SK-N-SH (cell line): ENCODE measurements around the gene TFAP2A. TPM values are rescaled to one million over a fixed set of nuclear protein-coding genes. Genes with fewer than 3 reads are reported as not detected.

Source experiments
- CTCF ChIA-PET: fragments of 300-600, 350-600 bp; formaldehyde crosslinking; extraction: SDS; loops from one replicate; lab custom pipeline; 2021; lab: Yijun Ruan, JAX
- POLR2A ChIA-PET: fragments of 350-600 bp; sonication (Branson Sonifier 250); formaldehyde crosslinking; extraction: SDS; loops from one replicate; lab custom pipeline; 2020; ENCODE audit warnings: antibody characterized with exemption, inconsistent platforms; lab: Yijun Ruan, JAX
- DNase-seq: peaks from one replicate; pipeline ENCODE4 v3.0.0; 2012
- H2AFZ ChIP-seq: fragments of 200-600 bp; sonication (generic); 2 replicates; pipeline ENCODE4 v1.8.1; 2016; ENCODE audit warnings: antibody characterized with exemption, mild to moderate bottlenecking, low read depth
- H3F3A ChIP-seq: fragments of 200-600 bp; sonication (generic); replicated peaks from 2 replicates; pipeline ENCODE3; 2016; ENCODE audit warnings: antibody characterized with exemption, mild to moderate bottlenecking; ENCODE audit not compliant: insufficient read depth
- H3K27ac ChIP-seq, 2 experiments: fragments of 200-500 bp in 1 of 2; fragments of 200-600 bp in 1 of 2; sonication (Bioruptor generic) in 1 of 2; sonication (generic), shearing (Covaris generic) in 1 of 2; 2 replicates each; pipeline versions ENCODE4 v1.5.1 to v1.6.1; 2014 to 2016; ENCODE audit warnings: low read depth in 2 of 2, inconsistent platforms in 1 of 2, low read length in 1 of 2, mild to moderate bottlenecking in 1 of 2, mixed read lengths in 1 of 2
- H3K27me3 ChIP-seq: fragments of 200-600 bp; sonication (generic), shearing (Covaris generic); 2 replicates; pipeline ENCODE4 v1.6.1; 2016; ENCODE audit warnings: mixed run types; ENCODE audit not compliant: insufficient read depth
- H3K36me3 ChIP-seq, 2 experiments: fragments of 200-500 bp in 1 of 2; fragments of 200-600 bp in 1 of 2; sonication (Bioruptor generic) in 1 of 2; sonication (generic) in 1 of 2; replicated peaks in 1 of 2; 2 replicates each; pipeline versions ENCODE3 to v1.5.1; 2014 to 2016; ENCODE audit warnings: low read length in 1 of 2, mild to moderate bottlenecking in 1 of 2; ENCODE audit not compliant: insufficient read depth in 2 of 2, control insufficient read depth in 1 of 2
- H3K4me1 ChIP-seq, 2 experiments: fragments of 200-500 bp in 1 of 2; fragments of 200-600 bp in 1 of 2; sonication (Bioruptor generic) in 1 of 2; sonication (generic), shearing (Covaris generic) in 1 of 2; 2 replicates each; pipeline versions ENCODE4 v1.5.1 to v1.6.1; 2014 to 2016; ENCODE audit warnings: low read depth in 1 of 2, low read length in 1 of 2, mixed run types in 1 of 2; ENCODE audit not compliant: insufficient read depth in 2 of 2, control insufficient read depth in 1 of 2
- H3K4me2 ChIP-seq: fragments of 200-600 bp; sonication (generic), shearing (Covaris generic); 2 replicates; pipeline ENCODE4 v1.6.1; 2017; ENCODE audit warnings: mixed run types
- H3K4me3 ChIP-seq, 2 experiments: fragments of 200-500 bp in 1 of 2; fragments of 200-600 bp in 1 of 2; sonication (Bioruptor generic) in 1 of 2; sonication (generic), shearing (Covaris generic) in 1 of 2; 2 replicates each; pipeline versions ENCODE4 v1.5.1 to v1.8.1; 2014 to 2016; ENCODE audit warnings: low read depth in 2 of 2, inconsistent platforms in 1 of 2, low read length in 1 of 2, mild to moderate bottlenecking in 1 of 2, mixed read lengths in 1 of 2, moderate library complexity in 1 of 2
- H3K79me2 ChIP-seq: fragments of 200-600 bp; sonication (generic); 2 replicates; pipeline ENCODE4 v1.8.1; 2017; ENCODE audit warnings: mild to moderate bottlenecking; ENCODE audit not compliant: insufficient read depth
- H3K9ac ChIP-seq: fragments of 200-600 bp; sonication (generic); 2 replicates; pipeline ENCODE4 v1.6.1; 2017; ENCODE audit warnings: mixed run types
- H3K9me2 ChIP-seq: fragments of 200-600 bp; sonication (generic); 2 replicates; pipeline ENCODE4 v1.6.1; 2017; ENCODE audit warnings: mixed run types
- H3K9me3 ChIP-seq: fragments of 200-600 bp; sonication (generic); 2 replicates; pipeline ENCODE4 v1.6.1; 2017; ENCODE audit warnings: mixed run types, mild to moderate bottlenecking, moderate library complexity
- H4K20me1 ChIP-seq: fragments of 200-600 bp; sonication (generic); 2 replicates; pipeline ENCODE4 v1.6.1; 2017; ENCODE audit warnings: mild to moderate bottlenecking, mixed run types; ENCODE audit not compliant: insufficient read depth
- CHD2 ChIP-seq: fragments of 150-350 bp; IDR thresholded peaks from 2 replicates; pipeline ENCODE4 v1.6.1; 2018; ENCODE audit warnings: low read length; ENCODE audit not compliant: partially characterized antibody
- NRF1 ChIP-seq: IDR thresholded peaks from 2 replicates; pipeline ENCODE4 v1.6.1; 2012; ENCODE audit warnings: low read depth, mild to moderate bottlenecking, low read length
- RAD21 ChIP-seq: IDR thresholded peaks from 2 replicates; pipeline ENCODE4 v1.6.1; 2012; ENCODE audit warnings: mild to moderate bottlenecking, low read length
- RCOR1 ChIP-seq: fragments of 150-350 bp; IDR thresholded peaks from 2 replicates; pipeline ENCODE4 v1.6.1; 2017; ENCODE audit warnings: antibody characterized with exemption, low read length
- RXRA ChIP-seq: IDR thresholded peaks from 2 replicates; pipeline ENCODE4 v1.4.0; 2012; ENCODE audit warnings: low read depth, mild to moderate bottlenecking, borderline replicate concordance
- SMC3 ChIP-seq: IDR thresholded peaks from 2 replicates; pipeline ENCODE4 v1.6.1; 2012; ENCODE audit warnings: low read depth, low read length, improper control_type of control experiment
- TEAD4 ChIP-seq: IDR thresholded peaks from 2 replicates; pipeline ENCODE4 v1.4.0; 2012; ENCODE audit warnings: mild to moderate bottlenecking, borderline replicate concordance; ENCODE audit not compliant: insufficient read depth
- WGBS: methylation state at CpG from one replicate; pipeline ENCODE4 v1.1.6; 2017; ENCODE audit warnings: low lambda C conversion rate; 5-methylcytosine and 5-hydroxymethylcytosine counted together
- polyA plus RNA-seq, 3 experiments: library from polyadenylated mRNA; depleted of rRNA; stranded (reverse); fragments of >200 nt; gene quantifications; 2 replicates each; pipeline ENCODE4 v1.2.3, GENCODE V29; 2012
- TF ChIP-seq, protein P1 (sequence below): fragments of 200-600 bp; sonication (generic); IDR thresholded peaks from 2 replicates; pipeline ENCODE4 v1.6.1; 2017; ENCODE audit warnings: antibody characterized with exemption, mild to moderate bottlenecking, moderate library complexity
- TF ChIP-seq, protein P2 (sequence below): IDR thresholded peaks from 2 replicates; pipeline ENCODE4 v1.4.0; 2012; ENCODE audit warnings: low read depth
- TF ChIP-seq, protein P3 (sequence below): IDR thresholded peaks from 2 replicates; pipeline ENCODE4 v1.4.0; 2012; ENCODE audit warnings: low read depth, borderline replicate concordance

TFAP2A gene
- 0.02 and 0.07 TPM in 2 replicates for polyA plus RNA-seq (2012; rRNA removed)
- 0.05 TPM in 2 replicates for polyA plus RNA-seq (2012; cell fraction: cytosol; rRNA removed)
- polyA plus RNA-seq (2012; cell fraction: nucleus; rRNA removed): 0.07 TPM in 1 of 2 replicates, not detected in the other

DNA sequence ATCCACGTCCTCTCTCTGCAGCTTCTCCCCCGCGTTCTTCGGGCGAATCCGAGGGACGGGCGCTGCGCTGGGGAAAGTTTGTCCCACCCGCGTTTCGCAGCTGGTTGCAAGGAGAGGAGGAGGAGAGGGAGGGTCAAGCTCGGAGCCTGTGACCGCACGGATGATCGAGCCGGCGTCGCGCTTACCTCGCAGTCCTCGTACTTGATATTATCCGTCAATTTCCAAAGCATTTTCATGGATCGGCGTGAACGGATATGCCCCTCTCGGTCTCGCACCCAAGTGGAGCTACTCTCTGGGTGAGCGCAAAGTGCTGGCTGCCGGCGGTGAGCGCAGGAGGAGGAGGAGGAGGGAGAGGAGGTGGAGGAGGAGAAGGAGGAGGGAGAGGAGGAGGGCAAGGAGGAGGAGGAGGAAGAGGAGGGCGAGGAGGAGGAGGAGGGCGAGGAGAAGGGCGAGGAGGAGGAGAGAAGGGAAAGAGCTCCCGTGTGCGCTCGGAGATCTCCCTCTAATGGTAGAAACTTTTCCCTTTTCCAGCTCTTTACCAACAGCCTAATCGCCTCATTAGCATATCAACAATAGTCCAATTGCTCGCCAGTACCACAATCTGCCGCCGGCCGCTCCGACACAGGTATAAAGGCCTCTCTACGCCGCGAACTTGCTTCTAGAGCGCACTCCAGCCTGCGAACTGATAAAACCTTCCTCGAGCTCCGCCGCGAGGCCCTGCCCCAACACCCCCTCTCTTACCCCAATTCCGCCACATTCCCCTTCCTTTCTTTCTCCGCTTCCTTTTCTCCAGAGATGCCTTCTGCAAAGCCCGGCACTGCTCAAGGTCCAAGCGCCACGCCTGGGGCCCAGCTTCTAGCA lies at the start of gene TFAP2A:
Gene TFAP2A (minus strand): TSS at position 319 of the 861 bp plus-strand sequence. CDS start 83 bp downstream, at position 236.
- Histone ChIP-seq H3K36me3 (no peaks in the 10 kb centered on the region), H3K4me1 (peaks cover 0 to 2% of the 10 kb centered on the region in 2 experiments; a peak in 2 of 4 replicates), H3K27ac (no peak within 1 kb of the TSS), H3K4me3 (peak within 1 kb of the TSS in 1 of 2 experiments; percentile 32; a peak in 1 of 4 replicates), H3K9me3 (no peaks in the 10 kb centered on the region), H3K79me2 (no peaks in the 10 kb centered on the region), H3K9me2 (no peaks in the 10 kb centered on the region), H3K27me3 (peaks cover 94% of the 10 kb centered on the region), H3K4me2 (peak within 1 kb of the TSS; percentile 66), H3F3A (peaks cover 5% of the 10 kb centered on the region), H3K9ac (no peak within 1 kb of the TSS), H2AFZ (no peak within 1 kb of the TSS), H4K20me1 (no peaks in the 10 kb centered on the region; the same call in 1 of the 2 replicates)
- ChIA-PET POLR2A (no interaction called here), CTCF (interaction anchor here (0.8 to 2.5 kb wide), 3 partner anchors 13 to 63 kb away, joined by 3 to 11 read pairs (median 4); no protein-coding TSS in a partner anchor)
- DNase-seq: no peak
- WGBS: 6% methylated on average over 49 of the region's 58 CpGs
- TF ChIP-seq RCOR1 (no peak), NRF1 (no peak)
- TF ChIP-seq, protein P1, sequence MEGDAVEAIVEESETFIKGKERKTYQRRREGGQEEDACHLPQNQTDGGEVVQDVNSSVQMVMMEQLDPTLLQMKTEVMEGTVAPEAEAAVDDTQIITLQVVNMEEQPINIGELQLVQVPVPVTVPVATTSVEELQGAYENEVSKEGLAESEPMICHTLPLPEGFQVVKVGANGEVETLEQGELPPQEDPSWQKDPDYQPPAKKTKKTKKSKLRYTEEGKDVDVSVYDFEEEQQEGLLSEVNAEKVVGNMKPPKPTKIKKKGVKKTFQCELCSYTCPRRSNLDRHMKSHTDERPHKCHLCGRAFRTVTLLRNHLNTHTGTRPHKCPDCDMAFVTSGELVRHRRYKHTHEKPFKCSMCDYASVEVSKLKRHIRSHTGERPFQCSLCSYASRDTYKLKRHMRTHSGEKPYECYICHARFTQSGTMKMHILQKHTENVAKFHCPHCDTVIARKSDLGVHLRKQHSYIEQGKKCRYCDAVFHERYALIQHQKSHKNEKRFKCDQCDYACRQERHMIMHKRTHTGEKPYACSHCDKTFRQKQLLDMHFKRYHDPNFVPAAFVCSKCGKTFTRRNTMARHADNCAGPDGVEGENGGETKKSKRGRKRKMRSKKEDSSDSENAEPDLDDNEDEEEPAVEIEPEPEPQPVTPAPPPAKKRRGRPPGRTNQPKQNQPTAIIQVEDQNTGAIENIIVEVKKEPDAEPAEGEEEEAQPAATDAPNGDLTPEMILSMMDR: peak; percentile 23

DNA sequence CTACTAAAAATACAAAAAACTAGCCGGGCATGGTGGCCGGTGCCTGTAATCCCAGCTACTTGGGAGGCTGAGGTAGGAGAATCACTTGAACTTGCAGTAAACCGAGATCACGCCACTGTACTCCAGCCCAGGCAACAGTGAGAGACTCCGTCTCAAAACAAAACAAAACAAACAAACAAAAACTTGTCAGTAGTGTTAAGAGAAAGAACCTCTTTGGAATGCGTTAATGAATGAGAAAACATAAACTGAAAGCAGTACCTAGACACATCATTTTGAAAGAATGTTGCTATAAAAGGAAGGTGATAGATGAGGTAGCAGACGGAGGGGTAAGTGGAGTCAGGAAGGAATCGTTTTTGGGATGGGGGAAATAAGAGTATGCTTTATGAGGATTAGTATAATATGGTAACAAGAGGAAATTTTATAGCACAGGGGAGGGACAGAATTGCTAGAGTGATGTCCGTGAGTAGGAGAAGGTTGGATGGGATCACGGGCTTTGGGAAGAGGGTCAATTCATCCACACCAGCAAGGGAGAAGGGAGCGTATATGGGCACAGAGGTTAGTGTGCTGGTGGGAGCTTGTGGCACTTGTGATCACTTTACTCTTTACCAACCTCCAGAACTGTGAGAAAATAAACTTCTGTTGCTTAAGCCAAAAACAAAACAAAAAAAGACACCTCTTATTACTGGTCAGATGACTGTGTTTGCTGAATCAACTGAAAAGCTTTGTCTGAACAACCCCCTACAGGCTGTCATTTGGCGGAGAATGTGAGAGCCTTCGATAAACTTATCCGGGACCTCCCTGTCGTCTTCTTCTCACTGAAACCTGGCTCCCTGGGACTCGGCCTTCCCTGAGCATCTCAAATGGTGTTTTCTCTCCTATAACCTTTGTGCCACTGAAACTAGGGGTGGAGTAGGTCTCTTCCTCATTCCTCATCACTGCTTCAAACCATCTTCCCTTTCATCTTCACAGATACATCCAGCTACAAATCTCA lies 48.9 kb upstream of the TFAP2A start:
- Histone ChIP-seq H3K36me3 (no peaks in the 10 kb centered on the region), H2AFZ (no peak overlapping the region), H3K79me2 (no peaks in the 10 kb centered on the region), H3K4me3 (no peak overlapping the region), H3K9me3 (no peaks in the 10 kb centered on the region), H3K9me2 (no peaks in the 10 kb centered on the region), H3K4me1 (no peaks in the 10 kb centered on the region), H3K27me3 (no peaks in the 10 kb centered on the region; the same call in 1 of the 2 replicates), H3K9ac (no peak overlapping the region), H4K20me1 (no peaks in the 10 kb centered on the region), H3K27ac (no peak overlapping the region), H3F3A (no peaks in the 10 kb centered on the region), H3K4me2 (no peak overlapping the region)
- DNase-seq: no peak
- POLR2A ChIA-PET: no interaction called here
- TF ChIP-seq, protein P2, sequence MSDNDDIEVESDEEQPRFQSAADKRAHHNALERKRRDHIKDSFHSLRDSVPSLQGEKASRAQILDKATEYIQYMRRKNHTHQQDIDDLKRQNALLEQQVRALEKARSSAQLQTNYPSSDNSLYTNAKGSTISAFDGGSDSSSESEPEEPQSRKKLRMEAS: no peak
- TF ChIP-seq CHD2: no peak
- no peak for TF ChIP-seq RAD21
- no peak for TF ChIP-seq SMC3
- no peak for TF ChIP-seq RXRA
- TF ChIP-seq, protein P3, sequence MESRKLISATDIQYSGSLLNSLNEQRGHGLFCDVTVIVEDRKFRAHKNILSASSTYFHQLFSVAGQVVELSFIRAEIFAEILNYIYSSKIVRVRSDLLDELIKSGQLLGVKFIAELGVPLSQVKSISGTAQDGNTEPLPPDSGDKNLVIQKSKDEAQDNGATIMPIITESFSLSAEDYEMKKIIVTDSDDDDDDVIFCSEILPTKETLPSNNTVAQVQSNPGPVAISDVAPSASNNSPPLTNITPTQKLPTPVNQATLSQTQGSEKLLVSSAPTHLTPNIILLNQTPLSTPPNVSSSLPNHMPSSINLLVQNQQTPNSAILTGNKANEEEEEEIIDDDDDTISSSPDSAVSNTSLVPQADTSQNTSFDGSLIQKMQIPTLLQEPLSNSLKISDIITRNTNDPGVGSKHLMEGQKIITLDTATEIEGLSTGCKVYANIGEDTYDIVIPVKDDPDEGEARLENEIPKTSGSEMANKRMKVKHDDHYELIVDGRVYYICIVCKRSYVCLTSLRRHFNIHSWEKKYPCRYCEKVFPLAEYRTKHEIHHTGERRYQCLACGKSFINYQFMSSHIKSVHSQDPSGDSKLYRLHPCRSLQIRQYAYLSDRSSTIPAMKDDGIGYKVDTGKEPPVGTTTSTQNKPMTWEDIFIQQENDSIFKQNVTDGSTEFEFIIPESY: no peak
- no peak for TF ChIP-seq TEAD4
- CTCF ChIA-PET: interaction anchor here (2.0 kb wide), 1 partner anchor 14 kb away, joined by 10 read pairs; no protein-coding TSS in a partner anchor
- WGBS: 34% methylated on average over 16 of the region's 16 CpGs
